ENCODE measurements around the gene DAPK2.
"Not testable (repeated sequence)": the region's sequence is repeated elsewhere in the genome, so short reads cannot be mapped to it uniquely, and the experiment has no call there.

Gene DAPK2

GRCh38 chr15:63972801-63973200 lies 73.5 kb downstream of the DAPK2 start:
- DNase-seq (ENCODE audit: low spot score): no peak

GRCh38 chr15:63971904-63972303 lies 74.4 kb downstream of the DAPK2 start:
- DNase-seq (ENCODE audit: low spot score): no peak

- DNase-seq (ENCODE audit: low spot score): no peak
These were observed 74.9 kb downstream of the DAPK2 start for GRCh38 chr15:63971427-63971805.

- no peak for DNase-seq (ENCODE audit: low spot score)
These were observed 75.5 kb downstream of the DAPK2 start for GRCh38 chr15:63970621-63971426.

GRCh38 chr15:63969652-63970421 lies 76.4 kb downstream of the DAPK2 start:
- DNase-seq (ENCODE audit: low spot score): no peak

GRCh38 chr15:63968700-63969099 lies 77.6 kb downstream of the DAPK2 start:
- no peak for DNase-seq (ENCODE audit: low spot score)

GRCh38 chr15:63968122-63968524 lies 78.2 kb downstream of the DAPK2 start:
- DNase-seq (ENCODE audit: low spot score): no peak

GRCh38 chr15:63967616-63968015 lies 78.7 kb downstream of the DAPK2 start:
- no peak for DNase-seq (ENCODE audit: low spot score)

GRCh38 chr15:63962947-63963721 lies 83.2 kb downstream of the DAPK2 start:
- DNase-seq (ENCODE audit: low spot score): not testable (repeated sequence)

GRCh38 chr15:63953524-63953923 lies 92.8 kb downstream of the DAPK2 start:
- no peak for DNase-seq (ENCODE audit: low spot score)

GRCh38 chr15:63950911-63951481 lies 95.3 kb downstream of the DAPK2 start:
- DNase-seq (ENCODE audit: low spot score): no peak

GRCh38 chr15:63948971-63949370 lies 97.3 kb downstream of the DAPK2 start:
- DNase-seq (ENCODE audit: low spot score): no peak

GRCh38 chr15:63948436-63948835 lies 97.8 kb downstream of the DAPK2 start:
- no peak for DNase-seq (ENCODE audit: low spot score)

GRCh38 chr15:63947228-63947627 lies 99.1 kb downstream of the DAPK2 start:
- no peak for DNase-seq (ENCODE audit: low spot score)

- no peak for DNase-seq (ENCODE audit: low spot score)
These were observed 99.7 kb downstream of the DAPK2 start for GRCh38 chr15:63946524-63947065.

GRCh38 chr15:63945838-63946298 lies 100.4 kb downstream of the DAPK2 start:
- DNase-seq (ENCODE audit: low spot score): no peak

GRCh38 chr15:63945007-63945788 lies 101.1 kb downstream of the DAPK2 start:
- DNase-seq (ENCODE audit: low spot score): peak; percentile 43

- DNase-seq (ENCODE audit: low spot score): no peak
These were observed 101.7 kb downstream of the DAPK2 start for GRCh38 chr15:63944681-63944955.

GRCh38 chr15:63943829-63944680 lies 102.2 kb downstream of the DAPK2 start:
- no peak for DNase-seq (ENCODE audit: low spot score)
